Psoas muscle (tissue), 8 donors: ENCODE data around the gene SLC25A34. TPM values are rescaled to one million over a fixed set of nuclear protein-coding genes. Genes with fewer than 3 reads are reported as not detected.

Experiments
- ATAC-seq, 4 donors: fragments of 200-7000 bp; cut with Tn5 transposase; one replicate each; pipeline ENCODE4 v1.9.1; 2020; ENCODE audit warnings: moderate library complexity in 3 of 4, mild to moderate bottlenecking in 2 of 4
- DNase-seq, 2 donors: peaks; one replicate each; pipeline ENCODE4 v3.0.0-alpha.2; 2020
- H3K27ac ChIP-seq: fragments of 200-600 bp; one replicate; pipeline ENCODE4 v1.8.0; 2022
- H3K27me3 ChIP-seq, 3 donors: fragments of 200-600 bp in 1 of 3; one replicate each; pipeline versions ENCODE4 v1.6.1 to v1.8.0; 2013 to 2022; ENCODE audit warnings: low read length in 2 of 3, mild to moderate bottlenecking in 2 of 3, moderate library complexity in 1 of 3; ENCODE audit not compliant: insufficient read depth in 3 of 3
- H3K36me3 ChIP-seq, 2 donors: fragments of 200-600 bp in 1 of 2; one replicate each; pipeline versions ENCODE4 v1.6.1 to v1.8.0; 2013 to 2022; ENCODE audit warnings: low read depth in 1 of 2, mild to moderate bottlenecking in 1 of 2, moderate library complexity in 1 of 2; ENCODE audit not compliant: insufficient read depth in 1 of 2
- H3K4me1 ChIP-seq: fragments of 200-600 bp; one replicate; pipeline ENCODE4 v1.8.0; 2022
- H3K4me3 ChIP-seq: fragments of 200-600 bp; one replicate; pipeline ENCODE4 v1.8.0; 2022; ENCODE audit warnings: mild to moderate bottlenecking
- H3K9me3 ChIP-seq: fragments of 200-600 bp; one replicate; pipeline ENCODE4 v1.8.0; 2022
- CTCF ChIP-seq: fragments of 200-600 bp; IDR thresholded peaks from one replicate; pipeline ENCODE4 v1.8.0; 2022; ENCODE audit warnings: antibody characterized with exemption
- whole genome bisulfite sequencing, 3 donors: extraction: QIAGEN DNeasy Blood & Tissue Kit; methylation state at CpG; one replicate each; pipeline versions ENCODE4 v1.1.6 to v1.1.7; 2013; 5-methylcytosine and 5-hydroxymethylcytosine counted together
- intact Hi-C, 2 donors: fragments of 100-400 bp; cut with DNase I; formaldehyde crosslinking; loops; one replicate each; pipeline versions ENCODE4 v1.11.0 to v1.14.2; 2022
- polyA plus RNA-seq, 3 donors: library from polyadenylated mRNA; stranded (reverse); fragments of 200-250 nt; gene quantifications; one replicate each; pipeline ENCODE4 v1.2.3, GENCODE V29; 2013
- total RNA-seq, 4 donors: library from RNA; stranded (reverse); fragmentation: NEBNext Ultra II Directional in 2 of 4; extraction: Animal tissue kit (Norgen Biotek cat#: 25700) in 2 of 4; gene quantifications; one replicate each; pipeline versions ENCODE4 v1.2.1 to v1.2.4, GENCODE V29; 2021 to 2023
- donor health status: healthy with polysubstance abuse.
- donor health status: DM: no; HTN: no; CAD: no; lungs with moderate emphysema.
- donor health status: Bipolar disorder and iron deficiency.
- donor health status: healthy.
- donor health status: DM: yes; HTN: yes; CAD: no.
- donor health status: DM: no; HTN: no; CAD: no.
- donor health status: DM: no; HTN: no; CAD: no.
- donor health status: DM: yes; HTN: yes; CAD: no.

SLC25A34 gene
- total and polyA plus RNA-seq, 7 donors, result 1.3 to 48.2 (median 10.1) TPM

DNA sequence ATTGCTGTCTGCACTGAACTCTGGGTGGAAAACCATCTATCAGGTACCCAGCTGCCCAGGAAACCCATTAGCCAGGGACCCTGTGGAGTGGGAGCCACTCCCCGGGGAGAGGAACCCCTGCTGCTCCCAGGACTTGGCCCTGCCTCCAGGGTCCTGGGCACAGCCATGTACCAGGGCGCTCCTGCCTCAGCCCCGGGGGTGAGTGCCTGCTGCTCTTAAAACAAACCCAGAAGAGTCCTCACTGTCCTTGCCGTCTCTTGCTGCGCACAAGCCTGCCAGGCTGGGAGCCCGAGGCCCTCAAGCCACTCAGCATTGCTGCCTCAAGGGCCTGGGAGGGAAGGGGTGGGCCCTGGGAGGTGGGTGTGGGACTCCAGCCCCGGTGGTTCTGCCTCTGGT is 3.4 kb upstream of the SLC25A34 start:
- H3K4me1 ChIP-seq, result peaks cover 30% of the 10 kb centered on the region
- ATAC-seq (no peak), DNase-seq (no peak)
- WGBS, 3 donors, result 70 to 75% (median 72%) methylated on average over 7 of the region's 7 CpGs
- H3K9me3 ChIP-seq, result no peaks in the 10 kb centered on the region
- no peak for TF ChIP-seq CTCF
- H3K27me3 ChIP-seq, result no peaks in the 10 kb centered on the region
- intact Hi-C loops, result no loop called here
- peaks cover 3 to 70% of the 10 kb centered on the region in 2 donors for H3K36me3 ChIP-seq
- H3K4me3 ChIP-seq, result no peak overlapping the region
- peak overlapping the region; percentile 23 for H3K27ac ChIP-seq

GRCh38 chr1:15733218-15733725 is 2.8 kb upstream of the SLC25A34 start:
- TF ChIP-seq CTCF, result no peak
- ATAC-seq, result no peak
- Histone ChIP-seq H3K4me3 (no peak overlapping the region), H3K9me3 (no peaks in the 10 kb centered on the region), H3K27me3 (no peaks in the 10 kb centered on the region), H3K4me1 (peaks cover 29% of the 10 kb centered on the region), H3K27ac (peak overlapping the region; percentile 23), H3K36me3 (peaks cover 3 to 64% of the 10 kb centered on the region in 2 donors)
- intact Hi-C loops, result no loop called here
- WGBS, 3 donors, result 78 to 85% (median 83%) methylated on average over 11 of the region's 11 CpGs
- no peak for DNase-seq

- Histone ChIP-seq H3K27ac (no peak overlapping the region), H3K27me3 (no peaks in the 10 kb centered on the region), H3K4me3 (no peak overlapping the region), H3K4me1 (peaks cover 24% of the 10 kb centered on the region), H3K36me3 (peaks cover under 1 to 59% of the 10 kb centered on the region in 2 donors), H3K9me3 (no peaks in the 10 kb centered on the region)
- WGBS, 3 donors, result 87 to 91% (median 89%) methylated on average over 26 to 27 of the region's 27 CpGs
- TF ChIP-seq CTCF, result no peak
- ATAC-seq (no peak), DNase-seq (no peak)
- intact Hi-C loops, result no loop called here
Measured at GRCh38 chr1:15733726-15734226, 2.3 kb upstream of the SLC25A34 start.

- no peaks in the 10 kb centered on the region for H3K27me3 ChIP-seq
- WGBS, 3 donors, result 68 to 76% (median 72%) methylated on average over 13 of the region's 13 CpGs
- H3K4me1 ChIP-seq, result peaks cover 19% of the 10 kb centered on the region
- DNase-seq, result no peak
- H3K36me3 ChIP-seq, result peaks cover 0 to 54% of the 10 kb centered on the region in 2 donors
- H3K4me3 ChIP-seq, result no peak overlapping the region
- TF ChIP-seq CTCF, result no peak
- peak overlapping the region; percentile 95 for H3K27ac ChIP-seq
- no peak for ATAC-seq
- no peaks in the 10 kb centered on the region for H3K9me3 ChIP-seq
- intact Hi-C loops, result no loop called here
Measured at GRCh38 chr1:15734296-15734695, 1.8 kb upstream of the SLC25A34 start.

DNA sequence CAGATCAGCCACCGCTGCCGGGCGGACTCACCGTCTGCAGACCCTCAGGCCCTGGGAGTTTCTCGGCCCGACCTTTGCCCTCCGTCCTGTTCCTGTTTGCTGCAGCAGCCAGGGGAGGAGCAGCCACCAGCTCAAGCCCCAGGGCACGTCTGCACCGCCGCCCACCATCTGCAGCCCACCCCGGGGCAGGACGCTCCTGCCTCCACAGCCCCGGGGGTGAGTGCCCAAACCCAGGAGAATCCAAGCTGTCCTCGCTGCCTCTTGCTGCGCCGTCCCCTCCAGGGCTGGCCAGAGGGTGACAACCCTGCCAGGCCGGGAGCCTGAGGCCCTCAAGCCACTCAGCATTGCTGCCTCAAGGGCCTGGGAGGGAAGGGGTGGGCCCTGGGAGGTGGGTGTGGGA is 1.2 kb upstream of the SLC25A34 start:
- Histone ChIP-seq H3K4me3 (no peak overlapping the region), H3K4me1 (peaks cover 19% of the 10 kb centered on the region), H3K9me3 (no peaks in the 10 kb centered on the region), H3K36me3 (peaks cover 0 to 54% of the 10 kb centered on the region in 2 donors), H3K27me3 (no peaks in the 10 kb centered on the region), H3K27ac (peak overlapping the region; percentile 95)
- peak in 1 of 2 donors; percentile 44 for DNase-seq
- intact Hi-C loops, result loop anchor here (5.0 kb wide), 2 partner anchors 153 to 208 kb away; partner anchors contain the start of gene DNAJC16 (in 1 of the 2)
- no peak for ATAC-seq
- no peak for TF ChIP-seq CTCF
- 65 to 82% (median 75%) methylated on average over 17 of the region's 17 CpGs for whole genome bisulfite sequencing, 3 donors
